NT2/D1 (cell line): ENCODE results near the gene EPHB2.

Experiments
- SUZ12 ChIP-seq: IDR thresholded peaks from 2 replicates; pipeline ENCODE4 v1.6.1; 2011; ENCODE audit not compliant: insufficient read length, insufficient read depth; ENCODE audit errors: extremely low read depth
- YY1 ChIP-seq: IDR thresholded peaks from 2 replicates; pipeline ENCODE4 v1.6.1; 2011; ENCODE audit not compliant: insufficient read length, insufficient read depth
- ZNF274 ChIP-seq: IDR thresholded peaks from 2 replicates; pipeline ENCODE4 v1.6.1; 2011; ENCODE audit warnings: mild to moderate bottlenecking, low read depth, low read length

GRCh38 chr1:22761101-22761500, 50.5 kb downstream of the EPHB2 start:
- TF ChIP-seq YY1: no peak
- TF ChIP-seq ZNF274: no peak
- TF ChIP-seq SUZ12: no peak
